GM12891 (cell line): Measurements from ENCODE around the gene C1QL4.

ENCODE experiments used
- PAX5 ChIP-seq: IDR thresholded peaks from 2 replicates; pipeline ENCODE4 v1.6.1; 2011; ENCODE audit warnings: low read length, moderate library complexity, mild to moderate bottlenecking; ENCODE audit not compliant: insufficient read depth, severe bottlenecking
- POLR2A ChIP-seq: IDR thresholded peaks from 2 replicates; pipeline ENCODE4 v1.6.1; 2011; ENCODE audit warnings: low read depth, low read length, control low read depth
- POLR2AphosphoS5 ChIP-seq: IDR thresholded peaks from 2 replicates; pipeline ENCODE4 v1.6.1; 2011; ENCODE audit warnings: low read depth, low read length, control low read depth
- POU2F2 ChIP-seq: IDR thresholded peaks from 2 replicates; pipeline ENCODE4 v1.6.1; 2011; ENCODE audit warnings: low read depth, mild to moderate bottlenecking, control low read depth, low read length, moderate library complexity
- SPI1 ChIP-seq: IDR thresholded peaks from 2 replicates; pipeline ENCODE4 v1.6.1; 2011; ENCODE audit warnings: low read depth, low read length, control low read depth
- TAF1 ChIP-seq: IDR thresholded peaks from 2 replicates; pipeline ENCODE4 v1.6.1; 2011; ENCODE audit warnings: low read depth, low read length, control low read depth

DNA sequence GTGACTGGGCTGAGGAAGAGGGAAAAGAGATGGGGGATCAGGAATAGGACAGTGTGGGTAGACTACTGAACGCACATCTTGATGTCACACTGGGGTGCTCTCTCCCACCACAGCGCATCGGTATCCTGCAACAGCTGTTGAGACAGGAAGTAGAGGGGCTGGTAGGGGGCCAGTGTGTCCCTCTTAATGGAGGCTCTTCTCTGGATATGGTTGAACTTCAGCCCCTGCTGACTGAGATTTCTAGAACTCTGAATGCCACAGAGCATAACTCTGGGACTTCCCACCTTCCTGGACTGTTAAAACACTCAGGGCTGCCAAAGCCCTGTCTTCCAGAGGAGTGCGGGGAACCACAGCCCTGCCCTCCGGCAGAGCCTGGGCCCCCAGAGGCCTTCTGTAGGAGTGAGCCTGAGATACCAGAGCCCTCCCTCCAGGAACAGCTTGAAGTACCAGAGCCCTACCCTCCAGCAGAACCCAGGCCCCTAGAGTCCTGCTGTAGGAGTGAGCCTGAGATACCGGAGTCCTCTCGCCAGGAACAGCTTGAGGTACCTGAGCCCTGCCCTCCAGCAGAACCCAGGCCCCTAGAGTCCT, 6.9 kb downstream of the C1QL4 start:
- TF ChIP-seq POLR2A (no peak), TAF1 (no peak), POLR2AphosphoS5 (no peak), SPI1 (no peak), PAX5 (no peak), POU2F2 (no peak)
